ENCODE results near the gene LY6G6F. TPM values are rescaled to one million over a fixed set of nuclear protein-coding genes. Genes with fewer than 3 reads are reported as not detected.
A peak's percentile ranks its signal among the peaks of the same experiment; 100 is the strongest.

LY6G6F gene
- total RNA-seq, 2 donors from 2014 or later = not detected

DNA sequence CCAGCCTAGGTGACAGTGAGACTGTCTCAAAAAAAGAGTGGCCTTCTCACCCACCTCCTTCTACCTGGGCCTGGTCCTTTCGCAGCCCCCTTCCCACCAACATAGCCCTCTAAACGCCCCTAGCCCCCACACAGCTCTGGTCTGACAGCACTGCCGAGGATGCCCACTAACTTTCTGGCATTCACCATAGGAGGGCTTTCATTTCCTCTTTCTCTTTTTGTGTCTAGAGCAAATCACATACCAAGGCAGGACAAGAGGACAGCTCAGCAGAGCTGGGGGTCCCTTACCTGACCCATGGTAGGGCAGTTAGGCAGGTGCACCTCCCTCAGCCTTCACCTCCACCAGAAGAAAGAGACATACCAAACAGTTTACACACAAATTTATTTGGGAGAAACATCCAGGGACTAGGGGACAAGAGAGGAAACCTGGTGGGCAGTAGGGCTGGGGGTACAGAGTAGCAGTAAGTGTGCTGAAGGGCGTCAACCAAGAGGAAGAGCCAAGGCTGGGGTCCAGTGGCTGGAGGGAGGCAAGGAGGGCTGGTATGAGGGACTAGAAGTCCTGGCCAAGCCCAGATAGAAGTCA is 30.3 kb upstream of the LY6G6F start:
- Histone ChIP-seq H3K27ac (no peak overlapping the region), H3K9me3 (no peaks in the 10 kb centered on the region), H3K4me1 (peaks cover 0 to 11% of the 10 kb centered on the region in 2 donors), H3K27me3 (no peaks in the 10 kb centered on the region), H3K4me3 (no peak overlapping the region), H3K36me3 (peaks cover 20% of the 10 kb centered on the region)
- DNase-seq (ENCODE audit: low spot score) = no peak
- TF ChIP-seq, protein P1, sequence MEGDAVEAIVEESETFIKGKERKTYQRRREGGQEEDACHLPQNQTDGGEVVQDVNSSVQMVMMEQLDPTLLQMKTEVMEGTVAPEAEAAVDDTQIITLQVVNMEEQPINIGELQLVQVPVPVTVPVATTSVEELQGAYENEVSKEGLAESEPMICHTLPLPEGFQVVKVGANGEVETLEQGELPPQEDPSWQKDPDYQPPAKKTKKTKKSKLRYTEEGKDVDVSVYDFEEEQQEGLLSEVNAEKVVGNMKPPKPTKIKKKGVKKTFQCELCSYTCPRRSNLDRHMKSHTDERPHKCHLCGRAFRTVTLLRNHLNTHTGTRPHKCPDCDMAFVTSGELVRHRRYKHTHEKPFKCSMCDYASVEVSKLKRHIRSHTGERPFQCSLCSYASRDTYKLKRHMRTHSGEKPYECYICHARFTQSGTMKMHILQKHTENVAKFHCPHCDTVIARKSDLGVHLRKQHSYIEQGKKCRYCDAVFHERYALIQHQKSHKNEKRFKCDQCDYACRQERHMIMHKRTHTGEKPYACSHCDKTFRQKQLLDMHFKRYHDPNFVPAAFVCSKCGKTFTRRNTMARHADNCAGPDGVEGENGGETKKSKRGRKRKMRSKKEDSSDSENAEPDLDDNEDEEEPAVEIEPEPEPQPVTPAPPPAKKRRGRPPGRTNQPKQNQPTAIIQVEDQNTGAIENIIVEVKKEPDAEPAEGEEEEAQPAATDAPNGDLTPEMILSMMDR (IDR thresholded peaks at IDR 0.05) = no peak

DNA sequence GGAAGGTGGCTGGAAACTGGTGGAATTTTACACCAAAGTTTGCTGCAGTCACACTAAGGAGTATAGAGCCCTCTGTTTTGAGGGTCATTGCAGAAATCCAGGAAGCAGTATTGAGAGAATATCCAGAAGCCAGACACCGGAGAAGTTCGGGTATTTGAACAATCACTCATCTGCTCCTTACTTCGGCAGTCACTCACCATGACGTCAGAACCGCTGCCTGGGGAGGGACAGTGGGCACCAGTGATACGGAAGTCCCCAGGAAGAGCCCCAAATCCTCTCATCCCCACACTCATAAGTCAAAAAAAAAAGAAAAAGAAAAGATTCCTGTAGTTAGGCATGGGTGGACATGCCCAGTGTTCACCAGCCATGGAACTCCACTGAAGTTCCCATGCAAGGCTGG is 29.8 kb upstream of the LY6G6F start:
- Histone ChIP-seq H3K9me3 (no peaks in the 10 kb centered on the region), H3K4me1 (peaks cover 0 to 16% of the 10 kb centered on the region in 2 donors), H3K27ac (no peak overlapping the region), H3K4me3 (no peak overlapping the region), H3K36me3 (peaks cover 16% of the 10 kb centered on the region), H3K27me3 (no peaks in the 10 kb centered on the region)
- TF ChIP-seq, protein P1 (IDR thresholded peaks at IDR 0.05) = no peak
- DNase-seq (ENCODE audit: low spot score) = no peak

DNA sequence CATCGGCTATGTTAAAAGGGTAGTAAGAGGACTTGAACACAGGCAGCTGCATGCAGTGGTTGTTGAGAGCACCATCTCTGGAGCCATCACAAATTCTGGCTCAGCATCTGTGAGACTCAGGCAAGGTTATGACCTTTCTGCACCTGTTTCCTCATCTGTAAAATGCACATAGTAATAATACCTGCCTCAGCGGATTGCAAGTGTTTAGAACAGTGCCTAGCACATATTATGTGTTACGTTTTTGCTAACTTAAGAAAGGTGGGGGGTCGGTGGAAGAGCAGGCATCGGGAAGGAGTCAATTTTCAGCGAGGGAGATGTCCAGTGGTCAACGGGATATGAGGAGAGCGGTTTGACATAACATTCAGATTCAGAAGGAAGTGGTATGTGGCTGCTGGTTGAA is 28.7 kb upstream of the LY6G6F start:
- Histone ChIP-seq H3K4me1 (peaks cover 0 to 16% of the 10 kb centered on the region in 2 donors), H3K27me3 (no peaks in the 10 kb centered on the region), H3K36me3 (peaks cover 5% of the 10 kb centered on the region), H3K27ac (no peak overlapping the region), H3K9me3 (no peaks in the 10 kb centered on the region), H3K4me3 (no peak overlapping the region)
- TF ChIP-seq, protein P1 (IDR thresholded peaks at IDR 0.05) = no peak
- no peak for DNase-seq (ENCODE audit: low spot score)

DNA sequence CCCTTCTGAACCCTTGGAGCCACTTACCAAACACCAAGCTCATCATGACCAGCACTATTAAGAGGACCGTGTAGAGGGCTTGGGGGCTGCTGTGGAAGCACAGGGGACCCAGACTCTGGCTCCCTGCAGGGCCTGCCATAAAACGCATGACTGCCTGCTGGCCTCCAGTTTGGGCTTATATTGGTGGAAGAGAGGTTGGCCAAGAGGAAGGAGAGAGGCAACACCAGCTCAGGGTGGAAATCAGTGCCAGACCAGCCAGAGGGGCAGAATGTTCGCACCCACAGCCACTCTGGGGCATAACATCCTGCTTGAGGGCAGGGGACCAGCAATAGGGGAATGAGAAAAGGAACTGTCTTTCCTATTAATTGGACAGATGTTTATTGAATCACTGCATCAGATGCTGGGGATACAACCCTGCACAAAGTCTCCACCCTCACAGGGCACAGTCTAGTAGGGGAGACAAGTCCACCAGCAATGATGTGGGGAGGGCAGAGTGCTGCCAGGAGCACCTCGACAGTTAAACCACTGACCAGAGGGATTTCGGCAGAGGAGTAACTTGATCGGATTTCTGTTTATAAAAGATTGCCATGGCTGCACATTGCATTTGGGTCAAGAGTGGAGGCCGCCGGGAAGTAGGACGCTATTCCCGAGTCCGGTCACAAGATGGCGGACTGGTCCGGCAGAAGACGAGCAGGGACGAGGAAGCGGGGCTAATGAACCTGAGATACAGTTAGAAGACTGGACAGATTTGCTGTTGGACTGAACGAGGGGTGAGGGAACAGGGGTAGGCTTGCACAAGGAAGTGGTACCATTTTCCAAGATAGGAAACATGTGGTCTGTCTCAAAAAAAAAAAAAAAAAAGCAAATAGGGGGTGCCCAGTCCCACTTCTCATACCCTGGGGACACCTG is 26.2 kb upstream of the LY6G6F start, which contains the start of gene LY6G5C:
Gene LY6G5C (minus strand): TSS at position 842 of the 909 bp plus-strand sequence. CDS start 694 bp downstream, at position 148.
- no peaks in the 10 kb centered on the region for H3K27me3 ChIP-seq
- peak; percentile 93 for DNase-seq (ENCODE audit: low spot score)
- TF ChIP-seq, protein P1 (IDR thresholded peaks at IDR 0.05) = peak; percentile 43 to 79
- H3K4me1 ChIP-seq = peaks cover 0 to 16% of the 10 kb centered on the region in 2 donors
- peak within 1 kb of the TSS; percentile 43 to 53 for H3K4me3 ChIP-seq
- no peaks in the 10 kb centered on the region for H3K9me3 ChIP-seq
- H3K27ac ChIP-seq = peak within 1 kb of the TSS; percentile 60 to 72
- H3K36me3 ChIP-seq = no peaks in the 10 kb centered on the region

DNA sequence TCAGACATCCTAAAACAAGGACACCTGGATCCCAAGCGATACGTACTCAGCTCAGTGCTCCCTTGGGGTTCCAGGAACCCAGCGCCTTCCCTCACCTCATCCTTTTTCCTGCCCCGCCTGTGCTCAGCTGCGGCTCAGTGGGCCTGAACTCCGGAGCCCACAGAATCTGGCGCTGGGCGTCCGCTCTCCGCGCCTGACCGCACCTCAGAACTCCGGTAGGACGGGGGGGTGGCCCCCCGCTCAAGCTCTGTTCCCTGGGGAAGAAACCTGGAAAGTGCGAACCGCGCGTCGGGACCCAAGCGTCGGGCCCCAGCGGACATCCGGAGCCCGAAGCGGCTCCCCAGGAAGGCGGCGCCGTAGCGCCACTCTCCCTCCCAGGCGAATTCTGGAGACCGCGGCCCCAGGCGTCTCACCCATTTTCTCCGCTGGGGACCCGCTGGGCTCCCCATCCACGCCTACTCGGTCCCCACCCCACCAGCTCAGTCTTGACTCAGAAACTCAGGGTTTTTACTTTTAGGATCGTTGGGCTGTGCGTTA is 25.5 kb upstream of the LY6G6F start:
- Histone ChIP-seq H3K27ac (peak overlapping the region; percentile 60 to 72), H3K4me3 (peak overlapping the region; percentile 43 to 53), H3K4me1 (peaks cover 0 to 16% of the 10 kb centered on the region in 2 donors), H3K27me3 (no peaks in the 10 kb centered on the region), H3K36me3 (peaks cover 3% of the 10 kb centered on the region), H3K9me3 (no peaks in the 10 kb centered on the region)
- no peak for DNase-seq (ENCODE audit: low spot score)
- TF ChIP-seq, protein P1 (IDR thresholded peaks at IDR 0.05) = peak in 1 of 2 donors; percentile 28

All from right atrium auricular region (tissue), 2 donors.